Lower leg skin (tissue), 4 donors: ENCODE results near the gene ARHGAP25. TPM values are rescaled to one million over a fixed set of nuclear protein-coding genes. Genes with fewer than 3 reads are reported as not detected.

Experiments used
- DNase-seq, 2 donors: peaks; one replicate each; pipeline ENCODE4 v3.0.0-alpha.2; 2019; ENCODE audit warnings: low spot score in 2 of 2
- H3K4me3 ChIP-seq: fragments of 200-600 bp; sonication (generic); 2 replicates; pipeline ENCODE4 v1.5.1; 2017; ENCODE audit warnings: mild to moderate bottlenecking, low read depth; ENCODE audit not compliant: poor library complexity, severe bottlenecking
- CTCF ChIP-seq, 3 donors: fragments of 450-650 bp; IDR thresholded peaks; one replicate each; pipeline ENCODE4 v1.5.1; 2016; ENCODE audit warnings: antibody characterized with exemption in 3 of 3, mild to moderate bottlenecking in 3 of 3, moderate library complexity in 2 of 3
- POLR2A ChIP-seq, 2 donors: fragments of 450-650 bp; IDR thresholded peaks; one replicate each; pipeline ENCODE4 v1.6.1; 2016 to 2017; ENCODE audit warnings: antibody characterized with exemption in 2 of 2, mild to moderate bottlenecking in 1 of 2, moderate library complexity in 1 of 2
- WGBS, 2 donors: methylation state at CpG; one replicate each; pipeline ENCODE4 v1.1.5; 2018; 5-methylcytosine and 5-hydroxymethylcytosine counted together
- intact Hi-C: fragments of 100-400 bp; cut with DNase I; formaldehyde crosslinking; loops from one replicate; pipeline ENCODE4 v1.15.0; 2023; ENCODE audit warnings: low total_unique reads
- total RNA-seq, 4 donors: library from RNA; depleted of rRNA; stranded (reverse); fragments of >200 nt; gene quantifications; one replicate each; pipeline ENCODE4 v1.1.0, GENCODE V29; 2016

The ARHGAP25 gene
- total RNA-seq, 4 donors from 2014 or later: 3.3 to 9.6 (median 4.9) TPM

GRCh38 chr2:68787356-68787755, 52.7 kb downstream of the ARHGAP25 start:
- H3K4me3 ChIP-seq: no peak overlapping the region
- no peak for DNase-seq
- intact Hi-C loops: no loop called here
- TF ChIP-seq CTCF (IDR thresholded peaks at IDR 0.05) (no peak), POLR2A (IDR thresholded peaks at IDR 0.05) (no peak)
- 72 to 81% methylated on average over 4 of the region's 4 CpGs for WGBS, 2 donors

GRCh38 chr2:68789603-68790002, 55.0 kb downstream of the ARHGAP25 start:
- TF ChIP-seq POLR2A (IDR thresholded peaks at IDR 0.05): no peak
- TF ChIP-seq CTCF (IDR thresholded peaks at IDR 0.05): no peak
- WGBS, 2 donors: 96% methylated on average over 7 of the region's 7 CpGs
- no peak for DNase-seq
- intact Hi-C loops: no loop called here
- H3K4me3 ChIP-seq: no peak overlapping the region

GRCh38 chr2:68790600-68790999, 56.0 kb downstream of the ARHGAP25 start:
- no peak for DNase-seq
- TF ChIP-seq POLR2A (IDR thresholded peaks at IDR 0.05): no peak
- H3K4me3 ChIP-seq: no peak overlapping the region
- 52 to 63% methylated on average over 6 to 7 of the region's 7 CpGs for WGBS, 2 donors
- intact Hi-C loops: no loop called here

- DNase-seq: no peak
- 31% methylated on average over 1 of the region's 1 CpG for WGBS, 2 donors
- intact Hi-C loops: no loop called here
- TF ChIP-seq CTCF (IDR thresholded peaks at IDR 0.05) (no peak), POLR2A (IDR thresholded peaks at IDR 0.05) (no peak)
- H3K4me3 ChIP-seq: no peak overlapping the region
Measured at GRCh38 chr2:68791914-68792313, 57.3 kb downstream of the ARHGAP25 start.

- intact Hi-C loops: no loop called here
- no peak for DNase-seq
- TF ChIP-seq CTCF (IDR thresholded peaks at IDR 0.05) (no peak), POLR2A (IDR thresholded peaks at IDR 0.05) (no peak)
- no peak overlapping the region for H3K4me3 ChIP-seq
- 92 to 96% methylated on average over 4 of the region's 4 CpGs for WGBS, 2 donors
Measured at GRCh38 chr2:68792751-68793150, 58.1 kb downstream of the ARHGAP25 start.

- WGBS, 2 donors: 84 to 87% methylated on average over 3 of the region's 3 CpGs
- DNase-seq: no peak
- intact Hi-C loops: no loop called here
- H3K4me3 ChIP-seq: no peak overlapping the region
- no peak for TF ChIP-seq POLR2A (IDR thresholded peaks at IDR 0.05)
- no peak for TF ChIP-seq CTCF (IDR thresholded peaks at IDR 0.05)
Measured at GRCh38 chr2:68796295-68796905, 61.8 kb downstream of the ARHGAP25 start.
